Jurkat, Clone E6-1 (cell line): ENCODE measurements around the gene HSBP1.

Experiments
- DNase-seq: peaks from one replicate; pipeline ENCODE4 v3.0.0-alpha.2; 2011; ENCODE audit warnings: low read depth, low spot score
- H3K4me3 ChIP-seq: 2 replicates; pipeline ENCODE4 v1.5.1; 2011; ENCODE audit warnings: mild to moderate bottlenecking, low read length, control low read depth, moderate library complexity

The HSBP1 gene

GRCh38 chr16:83802135-83802534, 5.6 kb upstream of the HSBP1 start:
- DNase-seq = no peak
- no peak overlapping the region for H3K4me3 ChIP-seq

- H3K4me3 ChIP-seq = no peak overlapping the region
- no peak for DNase-seq
Measured at GRCh38 chr16:83802554-83803205, 5.1 kb upstream of the HSBP1 start.

GRCh38 chr16:83803811-83804210, 4.0 kb upstream of the HSBP1 start:
- no peak for DNase-seq
- H3K4me3 ChIP-seq = no peak overlapping the region

GRCh38 chr16:83804366-83804765, 3.4 kb upstream of the HSBP1 start:
- no peak overlapping the region for H3K4me3 ChIP-seq
- DNase-seq = no peak

GRCh38 chr16:83806036-83806435, 1.7 kb upstream of the HSBP1 start:
- no peak overlapping the region for H3K4me3 ChIP-seq

GRCh38 chr16:83806731-83807130, 1.0 kb upstream of the HSBP1 start:
- no peak for DNase-seq
- H3K4me3 ChIP-seq = no peak overlapping the region

More at GRCh38 chr16:83806036-83806435, 1.7 kb upstream of the HSBP1 start:
- no peak for DNase-seq

- DNase-seq = no peak
- peak overlapping the region; percentile 15; the same call in 1 of the 2 replicates for H3K4me3 ChIP-seq
Measured at GRCh38 chr16:83807327-83807709, 460 bp upstream of the HSBP1 start.

GRCh38 chr16:83808573-83809014, 816 bp downstream of the HSBP1 start:
- peak overlapping the region; percentile 86 for H3K4me3 ChIP-seq

GRCh38 chr16:83809092-83809491, 1.3 kb downstream of the HSBP1 start:
- DNase-seq = no peak
- H3K4me3 ChIP-seq = peak overlapping the region; percentile 86

More at GRCh38 chr16:83808573-83809014, 816 bp downstream of the HSBP1 start:
- DNase-seq = no peak

- H3K4me3 ChIP-seq = no peak overlapping the region
- no peak for DNase-seq
Measured at GRCh38 chr16:83810901-83811300, 3.1 kb downstream of the HSBP1 start.

GRCh38 chr16:83813823-83814658, 6.3 kb downstream of the HSBP1 start:
- no peak overlapping the region for H3K4me3 ChIP-seq
- no peak for DNase-seq

GRCh38 chr16:83814659-83814985, 6.8 kb downstream of the HSBP1 start:
- DNase-seq = no peak
- no peak overlapping the region for H3K4me3 ChIP-seq

GRCh38 chr16:83817022-83817421, 9.2 kb downstream of the HSBP1 start:
- H3K4me3 ChIP-seq = no peak overlapping the region
- no peak for DNase-seq

- no peak overlapping the region for H3K4me3 ChIP-seq
- no peak for DNase-seq
Measured at GRCh38 chr16:83818276-83818675, 10.5 kb downstream of the HSBP1 start.

GRCh38 chr16:83819361-83819760, 11.6 kb downstream of the HSBP1 start:
- DNase-seq = no peak
- no peak overlapping the region for H3K4me3 ChIP-seq

GRCh38 chr16:83826146-83826913, 18.6 kb downstream of the HSBP1 start:
- H3K4me3 ChIP-seq = no peak overlapping the region
- DNase-seq = peak; percentile 33

GRCh38 chr16:83830091-83830768, 22.5 kb downstream of the HSBP1 start:
- no peak for DNase-seq

GRCh38 chr16:83830769-83831455, 23.1 kb downstream of the HSBP1 start:
- no peak for DNase-seq
- no peak overlapping the region for H3K4me3 ChIP-seq

More at GRCh38 chr16:83830091-83830768, 22.5 kb downstream of the HSBP1 start:
- H3K4me3 ChIP-seq = no peak overlapping the region
